Measurements from ENCODE around the gene EPAS1.

EPAS1 gene

GRCh38 chr2:46329340-46329739, 32.1 kb downstream of the EPAS1 start:
- Histone ChIP-seq H3K36me3 (ENCODE audit: control insufficient read depth in 1 of 2, insufficient read depth in 2 of 2, low read length in 2 of 2) (no peaks in the 10 kb centered on the region), H3K27ac (ENCODE audit: low read depth, low read length) (no peak overlapping the region), H3K27me3 (ENCODE audit: control insufficient read depth in 1 of 2, insufficient read depth in 2 of 2, low read length in 2 of 2) (no peaks in the 10 kb centered on the region), H3K9ac (ENCODE audit: low read depth in 1 of 2, low read length in 2 of 2) (no peak overlapping the region), H3K4me3 (ENCODE audit: low read depth in 1 of 2, low read length in 2 of 2) (no peak overlapping the region), H3K9me3 (ENCODE audit: control insufficient read depth in 1 of 2, low read length in 2 of 2) (no peaks in the 10 kb centered on the region), H3K4me1 (ENCODE audit: control insufficient read depth in 1 of 2, insufficient read depth in 2 of 2, low read length in 2 of 2) (peaks cover 59 to 72% of the 10 kb centered on the region in 2 donors)

DNA sequence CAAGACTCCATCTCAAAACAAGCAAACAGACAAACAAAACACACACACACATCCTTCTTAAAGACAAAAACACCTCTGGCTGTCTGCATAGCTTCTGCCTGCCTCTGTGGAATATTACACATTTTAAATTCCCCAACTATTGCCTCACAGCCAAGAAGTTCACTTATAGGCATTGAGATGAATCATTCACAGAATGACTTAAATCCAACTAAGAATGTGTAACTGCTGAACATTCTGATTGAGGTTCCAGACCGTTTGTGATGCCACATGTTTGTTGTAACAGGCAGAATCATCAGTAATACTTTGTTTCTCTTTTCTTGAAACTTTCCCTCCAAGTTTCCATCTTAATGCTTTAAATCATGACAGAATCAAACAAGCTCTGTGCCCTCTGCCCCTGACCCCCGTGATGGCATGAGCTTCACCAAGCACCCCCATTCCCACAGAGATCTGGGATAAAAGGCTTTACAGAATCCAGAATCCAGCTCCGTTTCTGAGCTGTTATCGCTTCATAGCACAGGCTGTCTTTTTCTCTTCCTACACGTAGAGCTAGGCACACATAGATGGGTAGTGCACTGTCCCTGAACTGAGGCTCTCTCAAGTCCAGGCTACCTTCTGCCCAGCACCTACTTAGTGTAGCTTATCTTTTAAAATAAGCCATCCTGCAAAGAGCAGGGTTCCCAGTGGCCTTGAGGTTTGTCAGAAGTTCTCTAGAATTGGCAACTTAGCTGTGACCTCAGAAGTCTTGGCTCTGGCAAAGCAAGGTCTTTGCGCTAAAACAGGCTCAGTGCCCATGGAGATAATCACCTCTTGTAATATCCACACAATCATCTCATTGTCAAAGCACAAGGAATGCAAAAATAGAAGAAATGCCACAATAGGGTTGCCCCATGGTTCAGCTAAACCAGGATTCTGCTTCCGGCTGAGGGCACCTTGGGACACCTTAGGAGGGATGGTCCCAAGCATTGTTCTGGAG, 32.9 kb downstream of the EPAS1 start:
- Histone ChIP-seq H3K27me3 (ENCODE audit: control insufficient read depth in 1 of 2, insufficient read depth in 2 of 2, low read length in 2 of 2) (no peaks in the 10 kb centered on the region), H3K36me3 (ENCODE audit: control insufficient read depth in 1 of 2, insufficient read depth in 2 of 2, low read length in 2 of 2) (no peaks in the 10 kb centered on the region), H3K9ac (ENCODE audit: low read depth in 1 of 2, low read length in 2 of 2) (no peak overlapping the region), H3K27ac (ENCODE audit: low read depth, low read length) (no peak overlapping the region), H3K4me1 (ENCODE audit: control insufficient read depth in 1 of 2, insufficient read depth in 2 of 2, low read length in 2 of 2) (peaks cover 67 to 79% of the 10 kb centered on the region in 2 donors), H3K4me3 (ENCODE audit: low read depth in 1 of 2, low read length in 2 of 2) (no peak overlapping the region), H3K9me3 (ENCODE audit: control insufficient read depth in 1 of 2, low read length in 2 of 2) (no peaks in the 10 kb centered on the region)

GRCh38 chr2:46331109-46331766, 34.0 kb downstream of the EPAS1 start:
- Histone ChIP-seq H3K4me3 (ENCODE audit: low read depth in 1 of 2, low read length in 2 of 2) (peak overlapping the region in 1 of 2 donors; percentile 15), H3K27ac (ENCODE audit: low read depth, low read length) (peak overlapping the region; percentile 17), H3K4me1 (ENCODE audit: control insufficient read depth in 1 of 2, insufficient read depth in 2 of 2, low read length in 2 of 2) (peaks cover 78 to 91% of the 10 kb centered on the region in 2 donors), H3K9ac (ENCODE audit: low read depth in 1 of 2, low read length in 2 of 2) (peak overlapping the region in 1 of 2 donors; percentile 1), H3K27me3 (ENCODE audit: control insufficient read depth in 1 of 2, insufficient read depth in 2 of 2, low read length in 2 of 2) (no peaks in the 10 kb centered on the region), H3K36me3 (ENCODE audit: control insufficient read depth in 1 of 2, insufficient read depth in 2 of 2, low read length in 2 of 2) (no peaks in the 10 kb centered on the region), H3K9me3 (ENCODE audit: control insufficient read depth in 1 of 2, low read length in 2 of 2) (no peaks in the 10 kb centered on the region)

GRCh38 chr2:46332686-46333281, 35.6 kb downstream of the EPAS1 start:
- no peak overlapping the region for H3K4me3 ChIP-seq (ENCODE audit: low read depth in 1 of 2, low read length in 2 of 2)
- H3K36me3 ChIP-seq (ENCODE audit: control insufficient read depth in 1 of 2, insufficient read depth in 2 of 2, low read length in 2 of 2): no peaks in the 10 kb centered on the region
- H3K9ac ChIP-seq (ENCODE audit: low read depth in 1 of 2, low read length in 2 of 2): no peak overlapping the region
- no peaks in the 10 kb centered on the region for H3K27me3 ChIP-seq (ENCODE audit: control insufficient read depth in 1 of 2, insufficient read depth in 2 of 2, low read length in 2 of 2)
- peak overlapping the region; percentile 20 for H3K27ac ChIP-seq (ENCODE audit: low read depth, low read length)
- peaks cover 93 to 98% of the 10 kb centered on the region in 2 donors for H3K4me1 ChIP-seq (ENCODE audit: control insufficient read depth in 1 of 2, insufficient read depth in 2 of 2, low read length in 2 of 2)
- H3K9me3 ChIP-seq (ENCODE audit: control insufficient read depth in 1 of 2, low read length in 2 of 2): no peaks in the 10 kb centered on the region

- no peak overlapping the region for H3K27ac ChIP-seq (ENCODE audit: low read depth, low read length)
- H3K4me1 ChIP-seq (ENCODE audit: control insufficient read depth in 1 of 2, insufficient read depth in 2 of 2, low read length in 2 of 2): peaks cover 88 to 97% of the 10 kb centered on the region in 2 donors
- no peaks in the 10 kb centered on the region for H3K36me3 ChIP-seq (ENCODE audit: control insufficient read depth in 1 of 2, insufficient read depth in 2 of 2, low read length in 2 of 2)
- no peak overlapping the region for H3K9ac ChIP-seq (ENCODE audit: low read depth in 1 of 2, low read length in 2 of 2)
- no peaks in the 10 kb centered on the region for H3K9me3 ChIP-seq (ENCODE audit: control insufficient read depth in 1 of 2, low read length in 2 of 2)
- H3K27me3 ChIP-seq (ENCODE audit: control insufficient read depth in 1 of 2, insufficient read depth in 2 of 2, low read length in 2 of 2): no peaks in the 10 kb centered on the region
- H3K4me3 ChIP-seq (ENCODE audit: low read depth in 1 of 2, low read length in 2 of 2): no peak overlapping the region
These were observed 36.7 kb downstream of the EPAS1 start for GRCh38 chr2:46333912-46334311.

GRCh38 chr2:46334389-46335271, 37.4 kb downstream of the EPAS1 start:
- H3K9me3 ChIP-seq (ENCODE audit: control insufficient read depth in 1 of 2, low read length in 2 of 2): no peaks in the 10 kb centered on the region
- peak overlapping the region; percentile 41 to 52 for H3K9ac ChIP-seq (ENCODE audit: low read depth in 1 of 2, low read length in 2 of 2)
- peak overlapping the region; percentile 42 for H3K27ac ChIP-seq (ENCODE audit: low read depth, low read length)
- H3K36me3 ChIP-seq (ENCODE audit: control insufficient read depth in 1 of 2, insufficient read depth in 2 of 2, low read length in 2 of 2): no peaks in the 10 kb centered on the region
- H3K4me1 ChIP-seq (ENCODE audit: control insufficient read depth in 1 of 2, insufficient read depth in 2 of 2, low read length in 2 of 2): peaks cover 83 to 92% of the 10 kb centered on the region in 2 donors
- peak overlapping the region; percentile 59 to 69 for H3K4me3 ChIP-seq (ENCODE audit: low read depth in 1 of 2, low read length in 2 of 2)
- no peaks in the 10 kb centered on the region for H3K27me3 ChIP-seq (ENCODE audit: control insufficient read depth in 1 of 2, insufficient read depth in 2 of 2, low read length in 2 of 2)

- no peaks in the 10 kb centered on the region for H3K27me3 ChIP-seq (ENCODE audit: control insufficient read depth in 1 of 2, insufficient read depth in 2 of 2, low read length in 2 of 2)
- H3K9ac ChIP-seq (ENCODE audit: low read depth in 1 of 2, low read length in 2 of 2): peak overlapping the region; percentile 41 to 52
- no peaks in the 10 kb centered on the region for H3K36me3 ChIP-seq (ENCODE audit: control insufficient read depth in 1 of 2, insufficient read depth in 2 of 2, low read length in 2 of 2)
- peaks cover 77 to 82% of the 10 kb centered on the region in 2 donors for H3K4me1 ChIP-seq (ENCODE audit: control insufficient read depth in 1 of 2, insufficient read depth in 2 of 2, low read length in 2 of 2)
- peak overlapping the region; percentile 74 for H3K27ac ChIP-seq (ENCODE audit: low read depth, low read length)
- no peaks in the 10 kb centered on the region for H3K9me3 ChIP-seq (ENCODE audit: control insufficient read depth in 1 of 2, low read length in 2 of 2)
- H3K4me3 ChIP-seq (ENCODE audit: low read depth in 1 of 2, low read length in 2 of 2): peak overlapping the region; percentile 59 to 69
These were observed 38.4 kb downstream of the EPAS1 start for GRCh38 chr2:46335391-46336282.

GRCh38 chr2:46336283-46336959, 39.2 kb downstream of the EPAS1 start:
- Histone ChIP-seq H3K9me3 (ENCODE audit: control insufficient read depth in 1 of 2, low read length in 2 of 2) (no peaks in the 10 kb centered on the region), H3K27ac (ENCODE audit: low read depth, low read length) (peak overlapping the region; percentile 74), H3K36me3 (ENCODE audit: control insufficient read depth in 1 of 2, insufficient read depth in 2 of 2, low read length in 2 of 2) (no peaks in the 10 kb centered on the region), H3K27me3 (ENCODE audit: control insufficient read depth in 1 of 2, insufficient read depth in 2 of 2, low read length in 2 of 2) (no peaks in the 10 kb centered on the region), H3K4me3 (ENCODE audit: low read depth in 1 of 2, low read length in 2 of 2) (peak overlapping the region; percentile 5 to 45), H3K9ac (ENCODE audit: low read depth in 1 of 2, low read length in 2 of 2) (peak overlapping the region; percentile 16 to 41), H3K4me1 (ENCODE audit: control insufficient read depth in 1 of 2, insufficient read depth in 2 of 2, low read length in 2 of 2) (peaks cover 69 to 74% of the 10 kb centered on the region in 2 donors)

Measured in duodenal mucosa (tissue), 2 donors.